Neural progenitor cell (in vitro differentiated cells): Measurements from ENCODE around the gene GK. TPM values are rescaled to one million over a fixed set of nuclear protein-coding genes. Genes with fewer than 3 reads are reported as not detected.
"Not testable (repeated sequence)": the region's sequence is repeated elsewhere in the genome, so short reads cannot be mapped to it uniquely, and the experiment has no call there.

Experiments used
- DNase-seq: peaks from one replicate; pipeline ENCODE4 v3.0.0-alpha.2; 2016; ENCODE audit warnings: low spot score
- H2AFZ ChIP-seq: fragments of 200-600 bp; sonication (generic); replicated peaks from 2 replicates; pipeline ENCODE4 v1.6.1; 2016; ENCODE audit warnings: antibody characterized with exemption
- H3F3A ChIP-seq: fragments of 200-600 bp; sonication (generic); 2 replicates; pipeline ENCODE4 v1.6.1; 2016; ENCODE audit warnings: antibody characterized with exemption, low read depth
- H3K27ac ChIP-seq: fragments of 200-600 bp; sonication (generic); 2 replicates; pipeline ENCODE4 v1.5.1; 2016; ENCODE audit warnings: mild to moderate bottlenecking
- H3K27me3 ChIP-seq: fragments of 200-600 bp; sonication (generic); 2 replicates; pipeline ENCODE4 v1.6.1; 2016; ENCODE audit warnings: mild to moderate bottlenecking, moderate library complexity
- H3K36me3 ChIP-seq: fragments of 200-600 bp; sonication (generic); 2 replicates; pipeline ENCODE4 v1.5.1; 2016
- H3K4me1 ChIP-seq: fragments of 200-600 bp; sonication (generic); 2 replicates; pipeline ENCODE4 v1.6.1; 2016; ENCODE audit warnings: mixed run types
- H3K4me2 ChIP-seq: fragments of 200-600 bp; sonication (generic); 2 replicates; pipeline ENCODE4 v1.6.1; 2016
- H3K4me3 ChIP-seq: fragments of 200-600 bp; sonication (generic); 2 replicates; pipeline ENCODE4 v1.5.1; 2016
- H3K79me2 ChIP-seq: fragments of 200-600 bp; sonication (generic); 2 replicates; pipeline ENCODE4 v1.6.1; 2016; ENCODE audit warnings: low read depth
- H3K9ac ChIP-seq: fragments of 200-600 bp; sonication (generic); 2 replicates; pipeline ENCODE4 v1.6.1; 2016
- H3K9me3 ChIP-seq: fragments of 200-600 bp; sonication (generic); 2 replicates; pipeline ENCODE4 v1.5.1; 2016; ENCODE audit warnings: low read depth
- H4K20me1 ChIP-seq: fragments of 200-600 bp; sonication (generic); 2 replicates; pipeline ENCODE4 v1.6.1; 2016; ENCODE audit warnings: low read depth
- H3K27ac Mint-ChIP-seq: 3 replicates; pipeline ENCODE4 v1.8.0; 2021; ENCODE audit warnings: mixed read lengths
- H3K27me3 Mint-ChIP-seq: 2 replicates; pipeline ENCODE4 v1.8.0; 2022; ENCODE audit warnings: low read depth, mild to moderate bottlenecking, inconsistent platforms, moderate library complexity, mixed read lengths; ENCODE audit not compliant: insufficient read depth
- H3K36me3 Mint-ChIP-seq: 3 replicates; pipeline ENCODE4 v1.8.0; 2021; ENCODE audit warnings: mixed read lengths
- H3K4me1 Mint-ChIP-seq: 3 replicates; pipeline ENCODE4 v1.8.0; 2021; ENCODE audit warnings: mixed read lengths
- H3K4me3 Mint-ChIP-seq: 3 replicates; pipeline ENCODE4 v1.8.0; 2021; ENCODE audit warnings: mild to moderate bottlenecking, moderate library complexity, mixed read lengths
- H3K9me3 Mint-ChIP-seq: 3 replicates; pipeline ENCODE4 v1.8.0; 2020; ENCODE audit warnings: mixed read lengths
- CTCF ChIP-seq: fragments of 200-600 bp; sonication (generic); IDR thresholded peaks from 2 replicates; pipeline ENCODE4 v1.5.1; 2017; ENCODE audit warnings: antibody characterized with exemption, mild to moderate bottlenecking
- EZH2 ChIP-seq: fragments of 200-600 bp; sonication (generic); IDR thresholded peaks from 2 replicates; pipeline ENCODE4 v1.6.1; 2017; ENCODE audit warnings: antibody characterized with exemption, mild to moderate bottlenecking, moderate library complexity
- EZH2phosphoT487 ChIP-seq: fragments of 200-600 bp; sonication (generic); IDR thresholded peaks from 2 replicates; pipeline ENCODE4 v1.6.1; 2017; ENCODE audit warnings: antibody characterized with exemption
- total RNA-seq: library from RNA; depleted of rRNA; stranded (reverse); fragments of >200 nt; gene quantifications from 2 replicates; pipeline ENCODE4 v1.2.3, GENCODE V29; 2015; ENCODE audit warnings: low replicate concordance

Gene GK
- total RNA-seq, 1 donor from 2014 or later, result 4.4 TPM

GRCh38 chrX:30643313-30643821, 9.9 kb upstream of the GK start:
- no peak overlapping the region for H3K4me3 ChIP-seq
- H3K27me3 ChIP-seq, result no peaks in the 10 kb centered on the region
- no peaks in the 10 kb centered on the region for H3K36me3 ChIP-seq
- no peaks in the 10 kb centered on the region for H4K20me1 ChIP-seq
- Mint-ChIP-seq H3K4me3 (no peak overlapping the region), H3K9me3 (peaks cover 4% of the 10 kb centered on the region), H3K27me3 (peaks cover 2% of the 10 kb centered on the region), H3K27ac (no peak overlapping the region), H3K36me3 (no peaks in the 10 kb centered on the region), H3K4me1 (no peaks in the 10 kb centered on the region)
- no peak overlapping the region for H3K27ac ChIP-seq
- H3K4me1 ChIP-seq, result no peaks in the 10 kb centered on the region
- no peak overlapping the region for H2AFZ ChIP-seq
- H3K79me2 ChIP-seq, result no peaks in the 10 kb centered on the region
- H3K4me2 ChIP-seq, result no peak overlapping the region
- DNase-seq, result no peak
- TF ChIP-seq CTCF (no peak), EZH2 (no peak), EZH2phosphoT487 (no peak)
- no peak overlapping the region for H3K9ac ChIP-seq
- H3F3A ChIP-seq, result no peaks in the 10 kb centered on the region
- no peaks in the 10 kb centered on the region for H3K9me3 ChIP-seq

- peaks cover 6% of the 10 kb centered on the region for H3K9me3 Mint-ChIP-seq
- Histone ChIP-seq H3K27me3 (no peaks in the 10 kb centered on the region), H3K4me3 (no peak overlapping the region), H3K4me1 (no peaks in the 10 kb centered on the region), H3K9me3 (no peaks in the 10 kb centered on the region), H3K4me2 (no peak overlapping the region), H3K9ac (no peak overlapping the region), H3K79me2 (no peaks in the 10 kb centered on the region), H3K36me3 (no peaks in the 10 kb centered on the region), H3F3A (no peaks in the 10 kb centered on the region), H3K27ac (no peak overlapping the region), H2AFZ (no peak overlapping the region), H4K20me1 (no peaks in the 10 kb centered on the region)
- H3K27ac Mint-ChIP-seq, result no peak overlapping the region
- TF ChIP-seq CTCF, result no peak
- no peak for TF ChIP-seq EZH2
- TF ChIP-seq EZH2phosphoT487, result no peak
- no peaks in the 10 kb centered on the region for H3K27me3 Mint-ChIP-seq
- no peak overlapping the region for H3K4me3 Mint-ChIP-seq
- H3K36me3 Mint-ChIP-seq, result no peaks in the 10 kb centered on the region
- peaks cover 4% of the 10 kb centered on the region for H3K4me1 Mint-ChIP-seq
- DNase-seq, result no peak
Observed at GRCh38 chrX:30649859-30650258, 3.4 kb upstream of the GK start.

GRCh38 chrX:30652527-30653414, 452 bp upstream of the GK start:
- Mint-ChIP-seq H3K9me3 (peaks cover 4% of the 10 kb centered on the region), H3K4me1 (peaks cover 4% of the 10 kb centered on the region), H3K27ac (no peak overlapping the region), H3K4me3 (peak overlapping the region; percentile 88), H3K27me3 (no peaks in the 10 kb centered on the region), H3K36me3 (peaks cover 4% of the 10 kb centered on the region)
- H3K36me3 ChIP-seq, result no peaks in the 10 kb centered on the region
- no peak overlapping the region for H3K27ac ChIP-seq
- H3K4me3 ChIP-seq, result peak overlapping the region; percentile 54
- TF ChIP-seq EZH2 (no peak), CTCF (no peak), EZH2phosphoT487 (no peak)
- peak overlapping the region; percentile 75 for H3K4me2 ChIP-seq
- no peaks in the 10 kb centered on the region for H3K27me3 ChIP-seq
- no peaks in the 10 kb centered on the region for H3K79me2 ChIP-seq
- H4K20me1 ChIP-seq, result no peaks in the 10 kb centered on the region
- DNase-seq, result peak; percentile 95
- H2AFZ ChIP-seq, result peak overlapping the region; percentile 63
- H3F3A ChIP-seq, result no peaks in the 10 kb centered on the region
- no peaks in the 10 kb centered on the region for H3K9me3 ChIP-seq
- no peak overlapping the region for H3K9ac ChIP-seq
- no peaks in the 10 kb centered on the region for H3K4me1 ChIP-seq

GRCh38 chrX:30654386-30654785, 1.2 kb downstream of the GK start:
- H3K9ac ChIP-seq, H3K27me3 Mint-ChIP-seq, H3F3A ChIP-seq, H3K27me3 ChIP-seq, DNase-seq, H3K4me1 Mint-ChIP-seq, H3K36me3 Mint-ChIP-seq, H3K27ac ChIP-seq, H3K27ac Mint-ChIP-seq, H3K36me3 ChIP-seq, H2AFZ ChIP-seq, H3K9me3 Mint-ChIP-seq, H3K79me2 ChIP-seq, H3K4me1 ChIP-seq, H3K4me3 ChIP-seq, H4K20me1 ChIP-seq, H3K9me3 ChIP-seq: not testable (repeated sequence)
- H3K4me2 ChIP-seq, result peak overlapping the region; percentile 65
- H3K4me3 Mint-ChIP-seq, result peak overlapping the region; percentile 88
